ENCODE data around the gene WRNIP1. TPM values are rescaled to one million over a fixed set of nuclear protein-coding genes. Genes with fewer than 3 reads are reported as not detected.

The WRNIP1 gene
- total and polyA plus RNA-seq, 2 of the 13 experiments (the other 11 are each of a cell fraction or from before 2014, with no cell fraction given), result 77.7 to 90.3 TPM

DNA sequence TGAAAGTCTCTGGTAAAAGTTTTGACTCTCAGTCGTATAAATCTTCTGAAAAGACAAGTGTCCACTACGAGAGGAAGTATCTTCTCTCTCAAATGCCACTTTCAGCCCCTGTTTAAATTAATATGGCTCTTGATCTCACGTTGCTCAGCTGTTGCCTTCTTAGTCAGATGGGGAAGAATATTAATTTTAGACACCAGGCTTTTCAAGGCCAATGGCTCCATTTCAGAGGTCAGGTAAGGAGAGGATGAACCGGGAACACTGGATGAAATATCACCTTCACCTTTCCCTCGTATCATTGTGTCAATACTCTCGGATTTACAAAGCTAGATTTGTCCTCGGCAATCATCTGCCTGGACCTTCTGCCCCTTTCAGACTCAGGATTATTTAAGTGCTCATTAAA is 14.4 kb upstream of the WRNIP1 start, which contains the start of gene MYLK4:
Gene MYLK4, minus strand, starts transcription at position 91 of the 400 bp plus-strand sequence. CDS start 1,628 bp downstream, outside the sequence.
- H3K27me3 ChIP-seq (ENCODE audit: control insufficient read depth in 1 of 2, insufficient read depth in 2 of 2, low read length in 2 of 2), result peaks cover 2 to 6% of the 10 kb centered on the region in 2 experiments; a peak in 2 of 5 replicates
- ChIA-PET CTCF (ENCODE audit: low intra/inter-chr PET ratio, low total read pairs) (interaction anchor here (1.8 to 2.8 kb wide), 2 partner anchors 12 to 1155 kb away, joined by 6 to 26 read pairs; no protein-coding TSS in a partner anchor), POLR2A (no interaction called here)
- 17% methylated on average over 7 of the region's 7 CpGs for WGBS (ENCODE audit: low lambda C conversion rate)
- H2AFZ ChIP-seq (ENCODE audit: low read length), result no peak within 1 kb of the TSS
- no peak within 1 kb of the TSS for H3K9ac ChIP-seq (ENCODE audit: insufficient read depth, low read depth, low read length)
- DNase-seq (ENCODE audit: low spot score) (no peak), FAIRE-seq (no peak), ATAC-seq (no peak)
- BruUV-seq (replicated peaks), result no TSS peak
- no peak within 1 kb of the TSS for H3K4me3 ChIP-seq (replicated peaks in 1 of 3; ENCODE audit: insufficient read depth in 1 of 3, low read depth in 2 of 3, low read length in 3 of 3)
- intact Hi-C loops (cut with micrococcal nuclease; ENCODE audit: unreplicated experiment), result loop anchor here (1.0 kb wide), 1 partner anchor 13 kb away; no protein-coding TSS in a partner anchor
- no peaks in the 10 kb centered on the region for H4K20me1 ChIP-seq (ENCODE audit: insufficient read depth, low read length)
- in situ Hi-C loops (cut with HindIII; ENCODE audit: extremely low pct_ligation_motif_present, low pct_unique_long_range_greater_than_20kb), result no loop called here
- no peaks in the 10 kb centered on the region for H3K36me3 ChIP-seq (replicated peaks in 1 of 2; ENCODE audit: control insufficient read depth in 1 of 2, insufficient read depth in 2 of 2, low read length in 2 of 2)
- TF ChIP-seq ZNF629 (CRISPR knock-in tag; conservative IDR thresholded peaks at IDR 0.05) (peak; percentile 92), HNF4A (CRISPR knock-in tag; IDR thresholded peaks at IDR 0.05) (0 out of 2 replicates have a peak, but pooled peaks have one; percentile 10), ZMYM3 (CRISPR knock-in tag; IDR thresholded peaks at IDR 0.05) (peak; percentile 77), PPARG (CRISPR knock-in tag; conservative IDR thresholded peaks at IDR 0.05) (no peak), ZMYM2 (CRISPR knock-in tag; IDR thresholded peaks at IDR 0.05) (0 out of 2 replicates have a peak, but pooled peaks have one; percentile 51), RXRB (CRISPR knock-in tag; IDR thresholded peaks at IDR 0.05; ENCODE audit: borderline replicate concordance) (peak; percentile 15; the same call in 1 of the 2 replicates)
- TF ChIP-seq, protein P1, sequence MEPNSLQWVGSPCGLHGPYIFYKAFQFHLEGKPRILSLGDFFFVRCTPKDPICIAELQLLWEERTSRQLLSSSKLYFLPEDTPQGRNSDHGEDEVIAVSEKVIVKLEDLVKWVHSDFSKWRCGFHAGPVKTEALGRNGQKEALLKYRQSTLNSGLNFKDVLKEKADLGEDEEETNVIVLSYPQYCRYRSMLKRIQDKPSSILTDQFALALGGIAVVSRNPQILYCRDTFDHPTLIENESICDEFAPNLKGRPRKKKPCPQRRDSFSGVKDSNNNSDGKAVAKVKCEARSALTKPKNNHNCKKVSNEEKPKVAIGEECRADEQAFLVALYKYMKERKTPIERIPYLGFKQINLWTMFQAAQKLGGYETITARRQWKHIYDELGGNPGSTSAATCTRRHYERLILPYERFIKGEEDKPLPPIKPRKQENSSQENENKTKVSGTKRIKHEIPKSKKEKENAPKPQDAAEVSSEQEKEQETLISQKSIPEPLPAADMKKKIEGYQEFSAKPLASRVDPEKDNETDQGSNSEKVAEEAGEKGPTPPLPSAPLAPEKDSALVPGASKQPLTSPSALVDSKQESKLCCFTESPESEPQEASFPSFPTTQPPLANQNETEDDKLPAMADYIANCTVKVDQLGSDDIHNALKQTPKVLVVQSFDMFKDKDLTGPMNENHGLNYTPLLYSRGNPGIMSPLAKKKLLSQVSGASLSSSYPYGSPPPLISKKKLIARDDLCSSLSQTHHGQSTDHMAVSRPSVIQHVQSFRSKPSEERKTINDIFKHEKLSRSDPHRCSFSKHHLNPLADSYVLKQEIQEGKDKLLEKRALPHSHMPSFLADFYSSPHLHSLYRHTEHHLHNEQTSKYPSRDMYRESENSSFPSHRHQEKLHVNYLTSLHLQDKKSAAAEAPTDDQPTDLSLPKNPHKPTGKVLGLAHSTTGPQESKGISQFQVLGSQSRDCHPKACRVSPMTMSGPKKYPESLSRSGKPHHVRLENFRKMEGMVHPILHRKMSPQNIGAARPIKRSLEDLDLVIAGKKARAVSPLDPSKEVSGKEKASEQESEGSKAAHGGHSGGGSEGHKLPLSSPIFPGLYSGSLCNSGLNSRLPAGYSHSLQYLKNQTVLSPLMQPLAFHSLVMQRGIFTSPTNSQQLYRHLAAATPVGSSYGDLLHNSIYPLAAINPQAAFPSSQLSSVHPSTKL (CRISPR knock-in tag; IDR thresholded peaks at IDR 0.05), result peak; percentile 12; the same call in 1 of the 2 replicates
- TF ChIP-seq, protein P2, sequence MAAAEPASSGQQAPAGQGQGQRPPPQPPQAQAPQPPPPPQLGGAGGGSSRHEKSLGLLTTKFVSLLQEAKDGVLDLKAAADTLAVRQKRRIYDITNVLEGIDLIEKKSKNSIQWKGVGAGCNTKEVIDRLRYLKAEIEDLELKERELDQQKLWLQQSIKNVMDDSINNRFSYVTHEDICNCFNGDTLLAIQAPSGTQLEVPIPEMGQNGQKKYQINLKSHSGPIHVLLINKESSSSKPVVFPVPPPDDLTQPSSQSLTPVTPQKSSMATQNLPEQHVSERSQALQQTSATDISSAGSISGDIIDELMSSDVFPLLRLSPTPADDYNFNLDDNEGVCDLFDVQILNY (CRISPR knock-in tag; conservative IDR thresholded peaks at IDR 0.05), result no peak
- peak within 1 kb of the TSS; percentile 32; the same call in 1 of the 2 replicates for H3K4me2 ChIP-seq (ENCODE audit: low read depth, low read length)
- H3K79me2 ChIP-seq (ENCODE audit: insufficient read depth, low read length), result no peaks in the 10 kb centered on the region
- H3K9me3 ChIP-seq (ENCODE audit: low read length), result no peaks in the 10 kb centered on the region
- no peak within 1 kb of the TSS for H3K27ac ChIP-seq (ENCODE audit: extremely low read length, insufficient read depth, low read length)
- peaks cover 29% of the 10 kb centered on the region for H3K4me1 ChIP-seq (ENCODE audit: insufficient read depth, low read length)

Measured in HepG2 (cell line).